ENCODE measurements around the gene SPATA4.
A peak's percentile ranks its signal among the peaks of the same experiment; 100 is the strongest.

The SPATA4 gene

GRCh38 chr4:176195184-176195978 is at the start of gene SPATA4:
SPATA4 (minus strand) TSS chr4:176195585; CDS start chr4:176195562, 23 bp downstream.
- peak within 1 kb of the TSS; percentile 62 to 88 for H3K4me3 ChIP-seq (ENCODE audit: low read depth in 1 of 2, low read length in 2 of 2)
- no peaks in the 10 kb centered on the region for H3K36me3 ChIP-seq (ENCODE audit: insufficient read depth, low read length)
- peaks cover 28% of the 10 kb centered on the region for H3K4me1 ChIP-seq (ENCODE audit: insufficient read depth, low read length)
- no peaks in the 10 kb centered on the region for H3K9me3 ChIP-seq (ENCODE audit: low read length)
- no peaks in the 10 kb centered on the region for H3K27me3 ChIP-seq (ENCODE audit: control insufficient read depth in 1 of 2, insufficient read depth in 2 of 2, low read length in 2 of 2)
- peak within 1 kb of the TSS; percentile 87 for H3K27ac ChIP-seq (ENCODE audit: low read depth, low read length)
- peak within 1 kb of the TSS; percentile 61 for H3K9ac ChIP-seq (ENCODE audit: low read length)

DNA sequence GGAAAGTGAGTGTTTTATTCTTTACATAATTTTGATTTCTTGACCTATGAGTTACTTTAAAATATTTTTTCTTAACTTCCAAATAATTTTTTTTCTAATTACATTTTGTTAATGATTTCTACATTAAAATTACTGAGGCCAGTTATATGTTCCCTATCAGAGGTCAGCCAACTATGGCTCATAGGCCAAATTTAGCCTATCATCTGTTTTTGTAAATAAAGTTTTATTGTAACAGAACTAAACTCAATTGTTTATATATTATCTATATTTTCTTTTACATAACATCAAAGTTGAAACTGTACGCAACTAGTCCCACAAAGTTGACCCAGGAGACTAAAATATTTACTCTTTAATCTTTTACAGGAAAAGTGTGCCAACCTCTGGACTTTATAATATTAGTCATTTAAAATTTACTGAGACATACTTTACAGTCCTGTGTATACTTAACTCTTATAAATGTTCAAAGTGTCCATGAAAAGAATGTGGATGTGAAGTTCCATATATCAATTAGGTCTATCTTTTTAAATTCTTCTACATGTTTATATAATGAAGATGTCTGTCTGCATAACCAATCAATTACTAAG is 47.5 kb upstream of the SPATA4 start:
- Histone ChIP-seq H3K36me3 (ENCODE audit: insufficient read depth, low read length) (no peaks in the 10 kb centered on the region), H3K9me3 (ENCODE audit: low read length) (no peaks in the 10 kb centered on the region), H3K4me1 (ENCODE audit: insufficient read depth, low read length) (peaks cover 33% of the 10 kb centered on the region), H3K9ac (ENCODE audit: low read length) (no peak overlapping the region), H3K27me3 (ENCODE audit: control insufficient read depth in 1 of 2, insufficient read depth in 2 of 2, low read length in 2 of 2) (no peaks in the 10 kb centered on the region), H3K27ac (ENCODE audit: low read depth, low read length) (no peak overlapping the region), H3K4me3 (ENCODE audit: low read depth in 1 of 2, low read length in 2 of 2) (no peak overlapping the region)

GRCh38 chr4:176241703-176242102 is 46.3 kb upstream of the SPATA4 start:
- Histone ChIP-seq H3K4me3 (ENCODE audit: low read depth in 1 of 2, low read length in 2 of 2) (no peak overlapping the region), H3K27me3 (ENCODE audit: control insufficient read depth in 1 of 2, insufficient read depth in 2 of 2, low read length in 2 of 2) (no peaks in the 10 kb centered on the region), H3K9me3 (ENCODE audit: low read length) (no peaks in the 10 kb centered on the region), H3K36me3 (ENCODE audit: insufficient read depth, low read length) (no peaks in the 10 kb centered on the region), H3K4me1 (ENCODE audit: insufficient read depth, low read length) (peaks cover 45% of the 10 kb centered on the region), H3K9ac (ENCODE audit: low read length) (no peak overlapping the region), H3K27ac (ENCODE audit: low read depth, low read length) (no peak overlapping the region)

- H3K9ac ChIP-seq (ENCODE audit: low read length): peak overlapping the region; percentile 25
- no peaks in the 10 kb centered on the region for H3K27me3 ChIP-seq (ENCODE audit: control insufficient read depth in 1 of 2, insufficient read depth in 2 of 2, low read length in 2 of 2)
- H3K4me1 ChIP-seq (ENCODE audit: insufficient read depth, low read length): peaks cover 58% of the 10 kb centered on the region
- H3K27ac ChIP-seq (ENCODE audit: low read depth, low read length): peak overlapping the region; percentile 79
- H3K9me3 ChIP-seq (ENCODE audit: low read length): no peaks in the 10 kb centered on the region
- no peaks in the 10 kb centered on the region for H3K36me3 ChIP-seq (ENCODE audit: insufficient read depth, low read length)
- no peak overlapping the region for H3K4me3 ChIP-seq (ENCODE audit: low read depth in 1 of 2, low read length in 2 of 2)
These were observed 43.4 kb upstream of the SPATA4 start for GRCh38 chr4:176238826-176239225.

GRCh38 chr4:176238157-176238610 is 42.8 kb upstream of the SPATA4 start:
- Histone ChIP-seq H3K9me3 (ENCODE audit: low read length) (no peaks in the 10 kb centered on the region), H3K4me1 (ENCODE audit: insufficient read depth, low read length) (peaks cover 58% of the 10 kb centered on the region), H3K27me3 (ENCODE audit: control insufficient read depth in 1 of 2, insufficient read depth in 2 of 2, low read length in 2 of 2) (no peaks in the 10 kb centered on the region), H3K27ac (ENCODE audit: low read depth, low read length) (peak overlapping the region; percentile 79), H3K4me3 (ENCODE audit: low read depth in 1 of 2, low read length in 2 of 2) (no peak overlapping the region), H3K36me3 (ENCODE audit: insufficient read depth, low read length) (no peaks in the 10 kb centered on the region), H3K9ac (ENCODE audit: low read length) (peak overlapping the region; percentile 25)

- H3K9ac ChIP-seq (ENCODE audit: low read length): peak overlapping the region; percentile 37
- no peaks in the 10 kb centered on the region for H3K27me3 ChIP-seq (ENCODE audit: control insufficient read depth in 1 of 2, insufficient read depth in 2 of 2, low read length in 2 of 2)
- no peaks in the 10 kb centered on the region for H3K9me3 ChIP-seq (ENCODE audit: low read length)
- peaks cover 55% of the 10 kb centered on the region for H3K4me1 ChIP-seq (ENCODE audit: insufficient read depth, low read length)
- H3K4me3 ChIP-seq (ENCODE audit: low read depth in 1 of 2, low read length in 2 of 2): no peak overlapping the region
- peak overlapping the region; percentile 29 for H3K27ac ChIP-seq (ENCODE audit: low read depth, low read length)
- H3K36me3 ChIP-seq (ENCODE audit: insufficient read depth, low read length): no peaks in the 10 kb centered on the region
These were observed 41.6 kb upstream of the SPATA4 start for GRCh38 chr4:176236946-176237345.

DNA sequence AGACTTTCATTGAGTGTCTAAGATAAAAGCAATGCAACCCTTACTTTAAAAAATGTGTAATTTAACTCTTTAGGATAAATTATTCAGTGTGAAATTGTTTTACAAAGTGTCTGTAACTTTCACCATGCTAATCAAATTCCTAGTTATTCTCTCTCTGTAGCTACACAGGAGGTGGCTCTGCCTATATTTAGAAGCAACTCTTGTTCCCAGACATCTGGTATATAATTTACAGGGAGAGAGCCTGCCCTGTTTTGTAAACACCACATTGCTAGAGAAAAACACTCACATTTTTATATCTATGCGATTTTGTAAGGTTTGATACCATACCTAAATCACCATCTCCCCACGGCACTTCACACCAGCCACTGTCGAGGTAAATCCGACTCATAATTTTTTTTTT is 35.5 kb upstream of the SPATA4 start:
- H3K4me1 ChIP-seq (ENCODE audit: insufficient read depth, low read length): peaks cover 36% of the 10 kb centered on the region

DNA sequence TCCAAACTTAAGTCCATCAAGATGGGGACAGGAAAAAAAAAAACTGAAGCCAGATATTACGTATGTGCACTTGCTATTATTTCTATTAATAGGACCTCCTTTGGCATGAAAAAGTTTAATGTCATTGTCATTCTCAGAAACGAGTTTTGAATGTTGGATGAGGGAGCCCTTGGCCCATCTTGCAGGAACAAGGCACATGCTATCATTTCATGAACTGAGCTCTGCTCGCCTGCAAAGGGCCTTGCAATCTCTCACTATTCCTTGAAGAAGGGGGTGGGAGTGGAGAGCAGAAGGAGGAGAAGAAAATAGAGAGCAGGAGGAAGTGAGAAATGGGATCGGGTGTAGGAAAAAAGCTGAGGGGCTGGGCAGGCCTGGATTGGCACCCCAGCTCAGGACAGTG is 34.3 kb upstream of the SPATA4 start:
- H3K27ac ChIP-seq (ENCODE audit: low read depth, low read length): peak overlapping the region; percentile 19
- H3K36me3 ChIP-seq (ENCODE audit: insufficient read depth, low read length): no peaks in the 10 kb centered on the region
- no peak overlapping the region for H3K9ac ChIP-seq (ENCODE audit: low read length)
- H3K4me3 ChIP-seq (ENCODE audit: low read depth in 1 of 2, low read length in 2 of 2): peak overlapping the region in 1 of 2 donors; percentile 13
- peaks cover 34% of the 10 kb centered on the region for H3K4me1 ChIP-seq (ENCODE audit: insufficient read depth, low read length)
- no peaks in the 10 kb centered on the region for H3K9me3 ChIP-seq (ENCODE audit: low read length)
- H3K27me3 ChIP-seq (ENCODE audit: control insufficient read depth in 1 of 2, insufficient read depth in 2 of 2, low read length in 2 of 2): no peaks in the 10 kb centered on the region

More for the DNA sequence above, 35.5 kb upstream of the SPATA4 start:
- Histone ChIP-seq H3K27me3 (ENCODE audit: control insufficient read depth in 1 of 2, insufficient read depth in 2 of 2, low read length in 2 of 2) (no peaks in the 10 kb centered on the region), H3K9ac (ENCODE audit: low read length) (no peak overlapping the region), H3K9me3 (ENCODE audit: low read length) (no peaks in the 10 kb centered on the region), H3K36me3 (ENCODE audit: insufficient read depth, low read length) (no peaks in the 10 kb centered on the region), H3K4me3 (ENCODE audit: low read depth in 1 of 2, low read length in 2 of 2) (no peak overlapping the region), H3K27ac (ENCODE audit: low read depth, low read length) (peak overlapping the region; percentile 4)

- Histone ChIP-seq H3K9me3 (ENCODE audit: low read length) (no peaks in the 10 kb centered on the region), H3K36me3 (ENCODE audit: insufficient read depth, low read length) (no peaks in the 10 kb centered on the region), H3K27me3 (ENCODE audit: control insufficient read depth in 1 of 2, insufficient read depth in 2 of 2, low read length in 2 of 2) (no peaks in the 10 kb centered on the region), H3K9ac (ENCODE audit: low read length) (no peak overlapping the region), H3K4me1 (ENCODE audit: insufficient read depth, low read length) (peaks cover 30% of the 10 kb centered on the region), H3K4me3 (ENCODE audit: low read depth in 1 of 2, low read length in 2 of 2) (no peak overlapping the region), H3K27ac (ENCODE audit: low read depth, low read length) (no peak overlapping the region)
These were observed 31.4 kb upstream of the SPATA4 start for GRCh38 chr4:176226736-176227135.

DNA sequence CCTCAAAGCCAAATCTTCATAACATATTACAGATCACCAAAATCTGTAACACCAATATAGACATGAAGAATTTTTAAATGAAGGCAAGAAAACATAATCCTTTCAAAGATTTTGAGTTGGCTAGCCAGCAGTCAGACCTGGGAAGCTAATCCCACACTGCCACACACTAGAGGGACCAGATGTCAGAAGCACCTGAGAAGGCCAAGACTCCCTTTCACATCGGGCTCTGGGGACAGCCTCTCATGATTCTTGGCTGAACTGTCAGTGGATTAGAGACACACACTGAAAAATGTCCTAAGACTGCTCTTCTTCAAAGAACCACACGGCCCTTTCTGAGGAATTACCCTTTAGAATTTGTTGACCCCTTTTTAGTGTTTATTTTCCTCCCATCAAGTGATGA is 28.2 kb upstream of the SPATA4 start:
- no peaks in the 10 kb centered on the region for H3K27me3 ChIP-seq (ENCODE audit: control insufficient read depth in 1 of 2, insufficient read depth in 2 of 2, low read length in 2 of 2)
- peaks cover 10% of the 10 kb centered on the region for H3K4me1 ChIP-seq (ENCODE audit: insufficient read depth, low read length)
- H3K36me3 ChIP-seq (ENCODE audit: insufficient read depth, low read length): no peaks in the 10 kb centered on the region
- H3K9me3 ChIP-seq (ENCODE audit: low read length): no peaks in the 10 kb centered on the region
- H3K9ac ChIP-seq (ENCODE audit: low read length): no peak overlapping the region
- no peak overlapping the region for H3K4me3 ChIP-seq (ENCODE audit: low read depth in 1 of 2, low read length in 2 of 2)
- H3K27ac ChIP-seq (ENCODE audit: low read depth, low read length): no peak overlapping the region

DNA sequence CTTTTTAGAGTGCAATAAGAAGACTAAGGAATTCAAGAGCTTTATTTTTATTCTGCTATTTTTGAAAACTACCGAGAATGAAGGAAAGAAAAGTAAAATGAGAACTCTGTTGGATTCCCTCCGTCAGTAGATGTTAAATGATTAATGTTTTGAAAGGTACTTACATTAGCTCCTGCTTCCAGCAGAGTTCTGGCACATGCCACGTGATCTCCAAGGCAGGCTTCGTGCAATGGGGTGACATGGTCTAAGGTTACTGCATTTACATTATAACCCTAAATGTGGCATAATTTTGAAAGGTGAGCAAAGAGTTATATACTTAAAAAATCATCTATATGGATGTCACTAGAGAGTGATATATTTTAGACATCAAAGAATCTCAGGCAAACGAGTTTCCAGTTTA is 26.8 kb upstream of the SPATA4 start:
- Histone ChIP-seq H3K27ac (ENCODE audit: low read depth, low read length) (no peak overlapping the region), H3K9ac (ENCODE audit: low read length) (no peak overlapping the region), H3K36me3 (ENCODE audit: insufficient read depth, low read length) (no peaks in the 10 kb centered on the region), H3K27me3 (ENCODE audit: control insufficient read depth in 1 of 2, insufficient read depth in 2 of 2, low read length in 2 of 2) (no peaks in the 10 kb centered on the region), H3K9me3 (ENCODE audit: low read length) (no peaks in the 10 kb centered on the region), H3K4me3 (ENCODE audit: low read depth in 1 of 2, low read length in 2 of 2) (no peak overlapping the region), H3K4me1 (ENCODE audit: insufficient read depth, low read length) (peaks cover under 1% of the 10 kb centered on the region)
